HEK293 (cell line): Measurements from ENCODE around the gene GRM3.
A peak's percentile ranks its signal among the peaks of the same experiment; 100 is the strongest.

ENCODE experiments used
- CTCF ChIA-PET: fragments of 350-600 bp; formaldehyde crosslinking; extraction: SDS; loops from one replicate; lab custom pipeline; 2021; ENCODE audit warnings: antibody characterized with exemption; lab: Yijun Ruan, JAX
- POLR2A ChIA-PET: fragments of 300-600 bp; formaldehyde crosslinking; extraction: SDS; loops from one replicate; lab custom pipeline; 2020; ENCODE audit warnings: antibody characterized with exemption, inconsistent platforms; lab: Yijun Ruan, JAX
- H3K27ac ChIP-seq: fragments of 200-500 bp; sonication (Bioruptor generic); 2 replicates; pipeline ENCODE4 v1.5.1; 2014; ENCODE audit warnings: low read depth, low read length, control low read depth, inconsistent platforms; ENCODE audit errors: extremely low read depth
- H3K36me3 ChIP-seq, 2 experiments: fragments of 200-500 bp in 1 of 2; sonication (Bioruptor generic) in 1 of 2; 1 replicate in 1 of 2; 2 replicates in 1 of 2; pipeline ENCODE4 v1.5.1; 2014 to 2017; ENCODE audit warnings: inconsistent platforms in 2 of 2, low read length in 2 of 2; ENCODE audit not compliant: control insufficient read depth in 2 of 2, insufficient read depth in 1 of 2
- H3K4me1 ChIP-seq: fragments of 200-500 bp; sonication (Bioruptor generic); 2 replicates; pipeline ENCODE4 v1.5.1; 2014; ENCODE audit warnings: mild to moderate bottlenecking, low read length, inconsistent platforms; ENCODE audit not compliant: control insufficient read depth, insufficient read depth
- H3K4me3 ChIP-seq: 2 replicates; pipeline ENCODE4 v1.5.1; 2011; ENCODE audit warnings: low read depth, mild to moderate bottlenecking, control low read depth, low read length, moderate library complexity
- H3K9me3 ChIP-seq: fragments of 200-500 bp; sonication (Bioruptor generic); 2 replicates; pipeline ENCODE4 v1.5.1; 2014; ENCODE audit warnings: low read depth, low read length, inconsistent platforms; ENCODE audit not compliant: control insufficient read depth, insufficient read depth
- GLIS1 ChIP-seq: fragments of 450-650 bp; formaldehyde crosslinking; IDR thresholded peaks from 2 replicates; pipeline ENCODE4 v1.5.1; 2016; ENCODE audit warnings: missing biosample characterization, missing genetic modification characterization
- IKZF3 ChIP-seq: fragments of 450-650 bp; IDR thresholded peaks from 2 replicates; pipeline ENCODE4 v1.5.0; 2018; ENCODE audit warnings: missing biosample characterization, mild to moderate bottlenecking, missing genetic modification characterization, moderate library complexity
- KLF16 ChIP-seq: fragments of 450-650 bp; formaldehyde crosslinking; IDR thresholded peaks from 2 replicates; pipeline ENCODE4 v1.5.1; 2017; ENCODE audit warnings: missing biosample characterization, missing genetic modification characterization
- PRDM4 ChIP-seq: fragments of 450-650 bp; formaldehyde crosslinking; IDR thresholded peaks from 2 replicates; pipeline ENCODE4 v1.5.1; 2017; ENCODE audit warnings: missing biosample characterization, missing genetic modification characterization
- ZBTB1 ChIP-seq: fragments of 450-650 bp; formaldehyde crosslinking; IDR thresholded peaks from 2 replicates; pipeline ENCODE4 v1.5.1; 2016; ENCODE audit warnings: missing biosample characterization, missing genetic modification characterization
- ZBTB11 ChIP-seq: fragments of 450-650 bp; formaldehyde crosslinking; conservative IDR thresholded peaks from 2 replicates; pipeline ENCODE4 v1.5.1; 2016; ENCODE audit warnings: low read depth, missing biosample characterization, missing genetic modification characterization
- ZNF202 ChIP-seq: fragments of 450-650 bp; formaldehyde crosslinking; IDR thresholded peaks from 2 replicates; pipeline ENCODE4 v1.5.1; 2016; ENCODE audit warnings: missing biosample characterization, missing genetic modification characterization, borderline replicate concordance
- ZNF350 ChIP-seq: fragments of 450-650 bp; formaldehyde crosslinking; IDR thresholded peaks from 2 replicates; pipeline ENCODE4 v1.5.0; 2017; ENCODE audit warnings: missing biosample characterization, mild to moderate bottlenecking, missing genetic modification characterization
- ZNF362 ChIP-seq: fragments of 450-650 bp; formaldehyde crosslinking; IDR thresholded peaks from 2 replicates; pipeline ENCODE4 v1.5.1; 2016; ENCODE audit warnings: missing biosample characterization, missing genetic modification characterization
- ZNF658 ChIP-seq: fragments of 450-650 bp; formaldehyde crosslinking; IDR thresholded peaks from 2 replicates; pipeline ENCODE4; 2016; ENCODE audit warnings: missing biosample characterization, missing genetic modification characterization
- ZNF677 ChIP-seq: fragments of 450-650 bp; IDR thresholded peaks from 2 replicates; pipeline ENCODE4 v1.5.0; 2018; ENCODE audit warnings: missing biosample characterization, mild to moderate bottlenecking, missing genetic modification characterization, moderate library complexity
- ZNF707 ChIP-seq: fragments of 450-650 bp; formaldehyde crosslinking; IDR thresholded peaks from 2 replicates; pipeline ENCODE4 v1.5.1; 2016; ENCODE audit warnings: missing biosample characterization, missing genetic modification characterization
- ZNF747 ChIP-seq: fragments of 450-650 bp; formaldehyde crosslinking; IDR thresholded peaks from 2 replicates; pipeline ENCODE4 v1.5.1; 2016; ENCODE audit warnings: missing biosample characterization, missing genetic modification characterization
- ZSCAN16 ChIP-seq: fragments of 450-650 bp; formaldehyde crosslinking; IDR thresholded peaks from 2 replicates; pipeline ENCODE4 v1.5.1; 2016; ENCODE audit warnings: missing biosample characterization, missing genetic modification characterization
- TF ChIP-seq, protein P1 (sequence below): fragments of 450-650 bp; formaldehyde crosslinking; IDR thresholded peaks from 2 replicates; pipeline ENCODE4 v1.5.1; 2016; ENCODE audit warnings: missing biosample characterization, missing genetic modification characterization
- TF ChIP-seq, protein P2 (sequence below): fragments of 450-650 bp; formaldehyde crosslinking; IDR thresholded peaks from 2 replicates; pipeline ENCODE4 v1.5.1; 2016; ENCODE audit warnings: missing biosample characterization, missing genetic modification characterization
- TF ChIP-seq, protein P3 (sequence below): fragments of 450-650 bp; formaldehyde crosslinking; IDR thresholded peaks from 2 replicates; pipeline ENCODE4 v1.5.1; 2016; ENCODE audit warnings: missing biosample characterization, missing genetic modification characterization

The GRM3 gene

DNA sequence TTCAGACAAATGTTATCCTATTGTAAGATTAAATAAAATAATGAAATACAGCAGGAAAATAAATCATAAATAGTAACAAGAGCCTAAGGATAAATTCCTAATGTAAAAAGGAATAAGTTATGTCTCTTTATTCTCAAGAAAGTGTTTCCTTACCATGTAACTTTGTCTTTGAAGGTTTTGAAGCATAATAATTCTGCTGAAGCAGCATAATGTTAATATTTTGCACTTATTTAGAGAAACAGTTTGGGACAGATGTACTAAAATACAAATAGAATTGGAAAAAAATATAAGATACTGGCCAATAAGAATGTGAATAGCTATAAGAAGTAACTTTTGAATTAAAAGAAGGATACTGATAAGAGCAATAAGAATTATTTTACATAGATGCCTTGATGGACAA lies 45.7 kb downstream of the GRM3 start:
- TF ChIP-seq ZNF677 (tag by site-specific recombination) (no peak), IKZF3 (no peak), ZSCAN16 (no peak), GLIS1 (tag by site-specific recombination) (no peak), ZNF707 (no peak), KLF16 (no peak), ZNF658 (tag by site-specific recombination) (no peak), ZNF350 (tag by site-specific recombination) (no peak), ZNF202 (tag by site-specific recombination) (no peak), PRDM4 (tag by site-specific recombination) (no peak), ZBTB11 (no peak), ZBTB1 (tag by site-specific recombination) (no peak), ZNF747 (no peak)
- TF ChIP-seq, protein P1, sequence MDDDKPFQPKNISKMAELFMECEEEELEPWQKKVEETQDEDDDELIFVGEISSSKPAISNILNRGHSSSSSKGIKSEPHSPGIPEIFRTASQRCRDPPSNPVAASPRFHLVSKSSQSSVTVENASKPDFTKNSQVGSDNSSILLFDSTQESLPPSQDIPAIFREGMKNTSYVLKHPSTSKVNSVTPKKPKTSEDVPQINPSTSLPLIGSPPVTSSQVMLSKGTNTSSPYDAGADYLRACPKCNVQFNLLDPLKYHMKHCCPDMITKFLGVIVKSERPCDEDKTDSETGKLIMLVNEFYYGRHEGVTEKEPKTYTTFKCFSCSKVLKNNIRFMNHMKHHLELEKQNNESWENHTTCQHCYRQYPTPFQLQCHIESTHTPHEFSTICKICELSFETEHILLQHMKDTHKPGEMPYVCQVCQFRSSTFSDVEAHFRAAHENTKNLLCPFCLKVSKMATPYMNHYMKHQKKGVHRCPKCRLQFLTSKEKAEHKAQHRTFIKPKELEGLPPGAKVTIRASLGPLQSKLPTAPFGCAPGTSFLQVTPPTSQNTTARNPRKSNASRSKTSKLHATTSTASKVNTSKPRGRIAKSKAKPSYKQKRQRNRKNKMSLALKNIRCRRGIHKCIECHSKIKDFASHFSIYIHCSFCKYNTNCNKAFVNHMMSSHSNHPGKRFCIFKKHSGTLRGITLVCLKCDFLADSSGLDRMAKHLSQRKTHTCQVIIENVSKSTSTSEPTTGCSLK (tag by site-specific recombination): no peak
- TF ChIP-seq, protein P2, sequence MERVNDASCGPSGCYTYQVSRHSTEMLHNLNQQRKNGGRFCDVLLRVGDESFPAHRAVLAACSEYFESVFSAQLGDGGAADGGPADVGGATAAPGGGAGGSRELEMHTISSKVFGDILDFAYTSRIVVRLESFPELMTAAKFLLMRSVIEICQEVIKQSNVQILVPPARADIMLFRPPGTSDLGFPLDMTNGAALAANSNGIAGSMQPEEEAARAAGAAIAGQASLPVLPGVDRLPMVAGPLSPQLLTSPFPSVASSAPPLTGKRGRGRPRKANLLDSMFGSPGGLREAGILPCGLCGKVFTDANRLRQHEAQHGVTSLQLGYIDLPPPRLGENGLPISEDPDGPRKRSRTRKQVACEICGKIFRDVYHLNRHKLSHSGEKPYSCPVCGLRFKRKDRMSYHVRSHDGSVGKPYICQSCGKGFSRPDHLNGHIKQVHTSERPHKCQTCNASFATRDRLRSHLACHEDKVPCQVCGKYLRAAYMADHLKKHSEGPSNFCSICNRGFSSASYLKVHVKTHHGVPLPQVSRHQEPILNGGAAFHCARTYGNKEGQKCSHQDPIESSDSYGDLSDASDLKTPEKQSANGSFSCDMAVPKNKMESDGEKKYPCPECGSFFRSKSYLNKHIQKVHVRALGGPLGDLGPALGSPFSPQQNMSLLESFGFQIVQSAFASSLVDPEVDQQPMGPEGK (tag by site-specific recombination): no peak
- CTCF ChIA-PET: no interaction called here
- Histone ChIP-seq H3K4me1 (no peaks in the 10 kb centered on the region), H3K27ac (no peak overlapping the region), H3K36me3 (no peaks in the 10 kb centered on the region), H3K9me3 (no peaks in the 10 kb centered on the region), H3K4me3 (no peak overlapping the region)
- POLR2A ChIA-PET: no interaction called here

- Histone ChIP-seq H3K4me3 (no peak overlapping the region), H3K9me3 (no peaks in the 10 kb centered on the region), H3K27ac (no peak overlapping the region), H3K36me3 (no peaks in the 10 kb centered on the region), H3K4me1 (no peaks in the 10 kb centered on the region)
- ChIA-PET CTCF (interaction anchor here (0.6 kb wide), 1 partner anchor 200 kb away, joined by 3 read pairs; no protein-coding TSS in a partner anchor), POLR2A (no interaction called here)
- no peak for TF ChIP-seq ZNF362 (tag by site-specific recombination)
- TF ChIP-seq, protein P3, sequence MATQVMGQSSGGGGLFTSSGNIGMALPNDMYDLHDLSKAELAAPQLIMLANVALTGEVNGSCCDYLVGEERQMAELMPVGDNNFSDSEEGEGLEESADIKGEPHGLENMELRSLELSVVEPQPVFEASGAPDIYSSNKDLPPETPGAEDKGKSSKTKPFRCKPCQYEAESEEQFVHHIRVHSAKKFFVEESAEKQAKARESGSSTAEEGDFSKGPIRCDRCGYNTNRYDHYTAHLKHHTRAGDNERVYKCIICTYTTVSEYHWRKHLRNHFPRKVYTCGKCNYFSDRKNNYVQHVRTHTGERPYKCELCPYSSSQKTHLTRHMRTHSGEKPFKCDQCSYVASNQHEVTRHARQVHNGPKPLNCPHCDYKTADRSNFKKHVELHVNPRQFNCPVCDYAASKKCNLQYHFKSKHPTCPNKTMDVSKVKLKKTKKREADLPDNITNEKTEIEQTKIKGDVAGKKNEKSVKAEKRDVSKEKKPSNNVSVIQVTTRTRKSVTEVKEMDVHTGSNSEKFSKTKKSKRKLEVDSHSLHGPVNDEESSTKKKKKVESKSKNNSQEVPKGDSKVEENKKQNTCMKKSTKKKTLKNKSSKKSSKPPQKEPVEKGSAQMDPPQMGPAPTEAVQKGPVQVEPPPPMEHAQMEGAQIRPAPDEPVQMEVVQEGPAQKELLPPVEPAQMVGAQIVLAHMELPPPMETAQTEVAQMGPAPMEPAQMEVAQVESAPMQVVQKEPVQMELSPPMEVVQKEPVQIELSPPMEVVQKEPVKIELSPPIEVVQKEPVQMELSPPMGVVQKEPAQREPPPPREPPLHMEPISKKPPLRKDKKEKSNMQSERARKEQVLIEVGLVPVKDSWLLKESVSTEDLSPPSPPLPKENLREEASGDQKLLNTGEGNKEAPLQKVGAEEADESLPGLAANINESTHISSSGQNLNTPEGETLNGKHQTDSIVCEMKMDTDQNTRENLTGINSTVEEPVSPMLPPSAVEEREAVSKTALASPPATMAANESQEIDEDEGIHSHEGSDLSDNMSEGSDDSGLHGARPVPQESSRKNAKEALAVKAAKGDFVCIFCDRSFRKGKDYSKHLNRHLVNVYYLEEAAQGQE (tag by site-specific recombination): peak; percentile 68
Observed at GRCh38 chr7:86692755-86693154, 49.0 kb downstream of the GRM3 start.
